GM23248 (cell line): ENCODE data around the gene GLS. TPM values are rescaled to one million over a fixed set of nuclear protein-coding genes. Genes with fewer than 3 reads are reported as not detected.
A peak's percentile ranks its signal among the peaks of the same experiment; 100 is the strongest.

ENCODE experiments used
- DNase-seq: peaks from one replicate; pipeline ENCODE4 v3.0.0-alpha.2; 2015
- H2AFZ ChIP-seq: fragments of 200-600 bp; sonication (generic); 2 replicates; pipeline ENCODE4 v1.6.1; 2016; ENCODE audit warnings: antibody characterized with exemption
- H3F3A ChIP-seq: fragments of 200-600 bp; sonication (generic); 2 replicates; pipeline ENCODE4 v1.6.1; 2016; ENCODE audit warnings: mild to moderate bottlenecking, antibody characterized with exemption, mixed run types; ENCODE audit not compliant: insufficient read depth
- H3K27ac ChIP-seq: fragments of 200-600 bp; sonication (generic); 2 replicates; pipeline ENCODE4 v1.5.1; 2016; ENCODE audit warnings: mild to moderate bottlenecking
- H3K27me3 ChIP-seq: fragments of 200-600 bp; sonication (generic); replicated peaks from 2 replicates; pipeline ENCODE4 v1.6.1; 2016; ENCODE audit warnings: mild to moderate bottlenecking; ENCODE audit not compliant: insufficient read depth
- H3K36me3 ChIP-seq: fragments of 200-600 bp; sonication (generic); 2 replicates; pipeline ENCODE4 v1.6.1; 2016; ENCODE audit warnings: low read depth, mild to moderate bottlenecking
- H3K4me1 ChIP-seq: fragments of 200-600 bp; sonication (generic); 2 replicates; pipeline ENCODE4 v1.6.1; 2016; ENCODE audit warnings: mild to moderate bottlenecking; ENCODE audit not compliant: insufficient read depth
- H3K4me2 ChIP-seq: fragments of 200-600 bp; sonication (generic); one replicate; pipeline ENCODE4 v1.6.1; 2016; ENCODE audit warnings: mild to moderate bottlenecking; ENCODE audit not compliant: unreplicated experiment
- H3K4me3 ChIP-seq: fragments of 200-600 bp; sonication (generic); 2 replicates; pipeline ENCODE4 v1.5.1; 2016; ENCODE audit warnings: mild to moderate bottlenecking
- H3K79me2 ChIP-seq: fragments of 200-600 bp; sonication (generic); 2 replicates; pipeline ENCODE4 v1.6.1; 2016; ENCODE audit warnings: mild to moderate bottlenecking; ENCODE audit not compliant: insufficient read depth
- H3K9ac ChIP-seq: fragments of 200-600 bp; sonication (generic); 2 replicates; pipeline ENCODE4 v1.6.1; 2016; ENCODE audit warnings: mild to moderate bottlenecking
- H3K9me2 ChIP-seq: fragments of 200-600 bp; sonication (generic); 2 replicates; pipeline ENCODE4 v1.6.1; 2016; ENCODE audit warnings: mixed run types, mild to moderate bottlenecking, moderate library complexity; ENCODE audit not compliant: insufficient read depth
- H3K9me3 ChIP-seq: fragments of 200-600 bp; sonication (generic); one replicate; pipeline ENCODE4 v1.6.1; 2017; ENCODE audit warnings: low read depth
- H4K20me1 ChIP-seq: fragments of 200-600 bp; sonication (generic); 2 replicates; pipeline ENCODE4 v1.6.0; 2016; ENCODE audit not compliant: insufficient read depth
- EZH2 ChIP-seq: fragments of 200-600 bp; sonication (generic); IDR thresholded peaks from 2 replicates; pipeline ENCODE4 v1.6.1; 2018; ENCODE audit warnings: antibody characterized with exemption, mild to moderate bottlenecking; ENCODE audit not compliant: insufficient read depth, poor library complexity, severe bottlenecking
- EZH2phosphoT487 ChIP-seq: fragments of 200-600 bp; sonication (generic); IDR thresholded peaks from 2 replicates; pipeline ENCODE4 v1.6.1; 2018; ENCODE audit warnings: antibody characterized with exemption, moderate library complexity, mild to moderate bottlenecking, low read depth; ENCODE audit not compliant: insufficient read depth
- WGBS, 2 experiments: methylation state at CpG; one replicate each; pipeline ENCODE4 v1.1.6; 2015 to 2017; ENCODE audit warnings: low lambda C conversion rate in 2 of 2, low coverage in 1 of 2; ENCODE audit errors: missing lambda C conversion rate in 2 of 2; 5-methylcytosine and 5-hydroxymethylcytosine counted together
- in situ Hi-C: fragments of 300-500 bp; cut with MboI; formaldehyde crosslinking; loops from 2 replicates; pipeline ENCODE4 v1.15.0; 2020
- polyA plus RNA-seq: library from polyadenylated mRNA; unstranded; fragments of >200 nt; fragmentation: Nextera tagmentation; extraction: Ambion mirVana; gene quantifications from 2 replicates; pipeline ENCODE4 v1.2.1, GENCODE V29; 2016
- total RNA-seq: library from RNA; depleted of rRNA; stranded (reverse); fragments of >200 nt; shearing (Covaris generic); gene quantifications from 2 replicates; pipeline ENCODE4 v1.2.3, GENCODE V29; 2014

GLS gene
- total and polyA plus RNA-seq, 2 experiments from 2014 or later, result 96.0 to 362 TPM

DNA sequence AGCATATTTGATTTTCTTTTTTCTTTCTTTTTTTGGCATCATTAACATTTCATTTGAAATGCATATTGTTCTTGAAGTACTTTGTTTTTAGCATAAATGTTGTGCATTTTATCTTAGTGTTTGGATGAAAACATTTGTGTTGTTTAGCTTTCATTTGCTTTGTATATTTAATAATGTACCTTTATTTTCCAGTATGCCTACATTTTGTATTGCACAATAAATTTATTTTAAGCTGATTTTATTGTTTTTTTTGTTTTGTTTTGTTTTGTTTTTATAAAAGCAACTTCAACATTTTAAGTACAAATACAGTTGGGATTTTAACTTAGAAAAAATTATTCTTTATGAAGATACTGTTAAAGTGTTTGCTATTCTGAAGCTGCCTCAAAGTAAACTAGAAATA, 54.4 kb downstream of the GLS start:
- TF ChIP-seq EZH2phosphoT487 (no peak), EZH2 (no peak)
- Histone ChIP-seq H3K27ac (no peak overlapping the region), H3K4me3 (no peak overlapping the region), H3K36me3 (peaks cover 90% of the 10 kb centered on the region), H2AFZ (no peak overlapping the region), H3K9me3 (no peaks in the 10 kb centered on the region), H3K27me3 (no peaks in the 10 kb centered on the region), H3K4me2 (no peak overlapping the region), H4K20me1 (0 out of 2 replicates have a peak, but pooled peaks cover 3% of the 10 kb centered on the region), H3K9me2 (no peaks in the 10 kb centered on the region), H3K4me1 (peaks cover 44% of the 10 kb centered on the region), H3K79me2 (peaks cover 86% of the 10 kb centered on the region), H3F3A (peaks cover 89% of the 10 kb centered on the region), H3K9ac (no peak overlapping the region)
- DNase-seq, result no peak
- in situ Hi-C loops, result no loop called here

- H3K79me2 ChIP-seq, result peaks cover 50% of the 10 kb centered on the region
- H2AFZ ChIP-seq, result no peak overlapping the region
- peak overlapping the region; percentile 33 for H3K27ac ChIP-seq
- H3K9me3 ChIP-seq, result no peaks in the 10 kb centered on the region
- DNase-seq, result no peak
- 2 to 8% methylated on average over 1 of the region's 1 CpG for WGBS, 2 experiments
- peak overlapping the region; percentile 33 for H3K9ac ChIP-seq
- no peak overlapping the region for H3K4me2 ChIP-seq
- H3F3A ChIP-seq, result peaks cover 89% of the 10 kb centered on the region
- no peak overlapping the region for H3K4me3 ChIP-seq
- peaks cover 41% of the 10 kb centered on the region for H3K4me1 ChIP-seq
- TF ChIP-seq EZH2phosphoT487 (no peak), EZH2 (no peak)
- H4K20me1 ChIP-seq, result no peaks in the 10 kb centered on the region
- peaks cover 67% of the 10 kb centered on the region for H3K36me3 ChIP-seq
- no peaks in the 10 kb centered on the region for H3K9me2 ChIP-seq
- H3K27me3 ChIP-seq, result no peaks in the 10 kb centered on the region
- in situ Hi-C loops, result no loop called here
These were observed 58.2 kb downstream of the GLS start for GRCh38 chr2:190938771-190939335.

GRCh38 chr2:190940454-190940853, 59.8 kb downstream of the GLS start:
- no peak for DNase-seq
- H2AFZ ChIP-seq, result no peak overlapping the region
- peaks cover 53% of the 10 kb centered on the region for H3K36me3 ChIP-seq
- H3K27me3 ChIP-seq, result no peaks in the 10 kb centered on the region
- peak overlapping the region; percentile 9; the same call in 1 of the 2 replicates for H3K27ac ChIP-seq
- no peaks in the 10 kb centered on the region for H4K20me1 ChIP-seq
- H3F3A ChIP-seq, result peaks cover 90% of the 10 kb centered on the region
- peaks cover 36% of the 10 kb centered on the region for H3K79me2 ChIP-seq
- no peak overlapping the region for H3K4me2 ChIP-seq
- H3K9ac ChIP-seq, result no peak overlapping the region
- H3K9me2 ChIP-seq, result no peaks in the 10 kb centered on the region
- peaks cover 40% of the 10 kb centered on the region for H3K4me1 ChIP-seq
- H3K4me3 ChIP-seq, result no peak overlapping the region
- in situ Hi-C loops, result no loop called here
- 95 to 98% methylated on average over 1 of the region's 1 CpG for WGBS, 2 experiments
- TF ChIP-seq EZH2phosphoT487, result no peak
- no peak for TF ChIP-seq EZH2
- no peaks in the 10 kb centered on the region for H3K9me3 ChIP-seq

DNA sequence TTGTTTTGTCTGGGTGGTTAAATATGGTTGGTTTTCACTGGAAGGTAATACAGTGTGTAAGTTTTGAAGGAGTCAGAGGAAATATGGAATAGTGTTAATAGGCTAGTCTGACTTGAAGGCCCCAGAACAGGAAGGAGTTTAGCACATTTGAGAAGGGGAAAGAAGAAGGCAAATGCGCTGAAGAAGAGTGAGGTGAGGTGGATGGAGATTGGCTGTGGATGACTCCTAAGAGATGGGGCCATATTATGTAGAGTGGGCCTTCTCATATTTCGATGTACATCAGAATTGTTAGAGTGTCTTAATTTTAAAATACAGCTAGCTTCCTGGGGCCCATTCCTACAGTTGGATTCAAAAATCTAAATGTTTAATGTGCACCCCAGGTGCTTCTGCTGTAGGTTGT, 61.0 kb downstream of the GLS start:
- WGBS, 2 experiments, result 100% methylated on average over 2 of the region's 2 CpGs

DNA sequence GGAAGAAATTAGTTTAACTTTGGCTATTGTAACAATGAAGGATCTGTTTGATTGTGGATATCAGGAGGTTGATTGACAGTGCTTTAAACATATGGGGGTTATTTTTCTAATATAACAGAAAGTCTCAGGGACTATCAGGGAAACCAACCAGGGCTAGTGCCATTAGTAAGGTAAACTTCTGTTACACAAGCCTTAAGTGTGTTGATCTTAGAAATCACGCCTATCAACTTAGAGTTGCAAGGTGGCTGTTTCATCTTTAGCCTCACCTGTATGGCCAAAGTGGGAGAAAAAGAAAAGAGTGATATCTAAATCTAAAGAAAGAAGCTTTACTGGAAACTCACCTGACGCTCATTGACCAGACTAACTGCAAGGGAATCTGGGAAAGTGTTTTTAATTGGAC, 62.1 kb downstream of the GLS start:
- peaks cover 14% of the 10 kb centered on the region for H3K79me2 ChIP-seq
- DNase-seq, result no peak
- 96 to 97% methylated on average over 2 of the region's 2 CpGs for WGBS, 2 experiments

More for the DNA sequence above, 61.0 kb downstream of the GLS start:
- Histone ChIP-seq H3F3A (peaks cover 90% of the 10 kb centered on the region), H3K36me3 (peaks cover 41% of the 10 kb centered on the region), H3K4me1 (peaks cover 48% of the 10 kb centered on the region), H3K9me3 (no peaks in the 10 kb centered on the region), H3K27ac (no peak overlapping the region), H2AFZ (no peak overlapping the region), H3K9ac (no peak overlapping the region), H3K79me2 (peaks cover 25% of the 10 kb centered on the region), H3K4me3 (no peak overlapping the region), H3K27me3 (no peaks in the 10 kb centered on the region), H3K9me2 (no peaks in the 10 kb centered on the region), H3K4me2 (no peak overlapping the region), H4K20me1 (no peaks in the 10 kb centered on the region)
- no peak for TF ChIP-seq EZH2phosphoT487
- no peak for TF ChIP-seq EZH2
- DNase-seq, result no peak
- in situ Hi-C loops, result no loop called here

More for the DNA sequence above, 62.1 kb downstream of the GLS start:
- Histone ChIP-seq H3K4me3 (no peak overlapping the region), H3K27me3 (no peaks in the 10 kb centered on the region), H3K9me3 (no peaks in the 10 kb centered on the region), H3K4me1 (peaks cover 50% of the 10 kb centered on the region), H3K9ac (no peak overlapping the region), H3F3A (peaks cover 90% of the 10 kb centered on the region), H3K9me2 (no peaks in the 10 kb centered on the region), H3K27ac (peak overlapping the region; percentile 11; the same call in 1 of the 2 replicates), H2AFZ (no peak overlapping the region), H3K36me3 (peaks cover 30% of the 10 kb centered on the region), H4K20me1 (no peaks in the 10 kb centered on the region), H3K4me2 (no peak overlapping the region)
- in situ Hi-C loops, result no loop called here
- TF ChIP-seq EZH2phosphoT487 (no peak), EZH2 (no peak)
